HEK293 (cell line): ENCODE data around the gene AGAP1.

Experiments used
- CTCF ChIA-PET: fragments of 350-600 bp; formaldehyde crosslinking; extraction: SDS; loops from one replicate; lab custom pipeline; 2021; ENCODE audit warnings: antibody characterized with exemption; lab: Yijun Ruan, JAX
- POLR2A ChIA-PET: fragments of 300-600 bp; formaldehyde crosslinking; extraction: SDS; loops from one replicate; lab custom pipeline; 2020; ENCODE audit warnings: antibody characterized with exemption, inconsistent platforms; lab: Yijun Ruan, JAX
- H3K27ac ChIP-seq: fragments of 200-500 bp; sonication (Bioruptor generic); 2 replicates; pipeline ENCODE4 v1.5.1; 2014; ENCODE audit warnings: low read depth, low read length, control low read depth, inconsistent platforms; ENCODE audit errors: extremely low read depth
- H3K36me3 ChIP-seq, 2 experiments: fragments of 200-500 bp in 1 of 2; sonication (Bioruptor generic) in 1 of 2; 1 replicate in 1 of 2; 2 replicates in 1 of 2; pipeline ENCODE4 v1.5.1; 2014 to 2017; ENCODE audit warnings: inconsistent platforms in 2 of 2, low read length in 2 of 2; ENCODE audit not compliant: control insufficient read depth in 2 of 2, insufficient read depth in 1 of 2
- H3K4me1 ChIP-seq: fragments of 200-500 bp; sonication (Bioruptor generic); 2 replicates; pipeline ENCODE4 v1.5.1; 2014; ENCODE audit warnings: mild to moderate bottlenecking, low read length, inconsistent platforms; ENCODE audit not compliant: control insufficient read depth, insufficient read depth
- H3K4me3 ChIP-seq: 2 replicates; pipeline ENCODE4 v1.5.1; 2011; ENCODE audit warnings: low read depth, mild to moderate bottlenecking, control low read depth, low read length, moderate library complexity
- H3K9me3 ChIP-seq: fragments of 200-500 bp; sonication (Bioruptor generic); 2 replicates; pipeline ENCODE4 v1.5.1; 2014; ENCODE audit warnings: low read depth, low read length, inconsistent platforms; ENCODE audit not compliant: control insufficient read depth, insufficient read depth
- HOXA7 ChIP-seq: sonication (generic); formaldehyde crosslinking; IDR thresholded peaks from 2 replicates; pipeline ENCODE4 v1.8.1; 2022; ENCODE audit warnings: missing genetic modification reagents, borderline replicate concordance
- OSR2 ChIP-seq: fragments of 450-650 bp; formaldehyde crosslinking; IDR thresholded peaks from 2 replicates; pipeline ENCODE4 v1.5.1; 2016; ENCODE audit warnings: missing biosample characterization, missing genetic modification characterization
- RBAK ChIP-seq: fragments of 450-650 bp; formaldehyde crosslinking; IDR thresholded peaks from 2 replicates; pipeline ENCODE4 v1.5.1; 2016; ENCODE audit warnings: missing biosample characterization, missing genetic modification characterization
- YY1 ChIP-seq: fragments of 450-650 bp; formaldehyde crosslinking; IDR thresholded peaks from 2 replicates; pipeline ENCODE4 v1.5.1; 2018; ENCODE audit warnings: missing biosample characterization, missing genetic modification characterization
- ZBTB17 ChIP-seq: fragments of 450-650 bp; formaldehyde crosslinking; IDR thresholded peaks from 2 replicates; pipeline ENCODE4 v1.5.1; 2016; ENCODE audit warnings: missing biosample characterization, missing genetic modification characterization
- ZBTB8A ChIP-seq: fragments of 450-650 bp; formaldehyde crosslinking; IDR thresholded peaks from 2 replicates; pipeline ENCODE4 v1.5.1; 2016; ENCODE audit warnings: missing biosample characterization, missing genetic modification characterization
- ZNF157 ChIP-seq: fragments of 450-650 bp; formaldehyde crosslinking; IDR thresholded peaks from 2 replicates; pipeline ENCODE4 v1.5.1; 2016; ENCODE audit warnings: missing biosample characterization, missing genetic modification characterization
- ZNF19 ChIP-seq: fragments of 450-650 bp; formaldehyde crosslinking; IDR thresholded peaks from 2 replicates; pipeline ENCODE4; 2016; ENCODE audit warnings: missing biosample characterization, missing genetic modification characterization, low read depth
- ZNF23 ChIP-seq: fragments of 450-650 bp; formaldehyde crosslinking; IDR thresholded peaks from 2 replicates; pipeline ENCODE4 v1.5.1; 2016; ENCODE audit warnings: missing biosample characterization, missing genetic modification characterization, borderline replicate concordance
- ZNF24 ChIP-seq: fragments of 450-650 bp; formaldehyde crosslinking; IDR thresholded peaks from 2 replicates; pipeline ENCODE4 v1.5.1; 2016; ENCODE audit warnings: missing biosample characterization, missing genetic modification characterization
- ZNF292 ChIP-seq: fragments of 450-650 bp; formaldehyde crosslinking; IDR thresholded peaks from 2 replicates; pipeline ENCODE4 v1.5.1; 2016; ENCODE audit warnings: low read depth, missing biosample characterization, missing genetic modification characterization, borderline replicate concordance
- ZNF324 ChIP-seq: fragments of 450-650 bp; formaldehyde crosslinking; IDR thresholded peaks from 2 replicates; pipeline ENCODE4 v1.5.1; 2016; ENCODE audit warnings: missing biosample characterization, missing genetic modification characterization
- ZNF341 ChIP-seq: fragments of 450-650 bp; formaldehyde crosslinking; IDR thresholded peaks from 2 replicates; pipeline ENCODE4; 2016; ENCODE audit warnings: low read depth, missing biosample characterization, missing genetic modification characterization
- ZNF37A ChIP-seq: fragments of 450-650 bp; IDR thresholded peaks from 2 replicates; pipeline ENCODE4 v1.5.1; 2018; ENCODE audit warnings: missing biosample characterization, missing genetic modification characterization
- ZNF404 ChIP-seq: fragments of 450-650 bp; formaldehyde crosslinking; IDR thresholded peaks from 2 replicates; pipeline ENCODE4 v1.5.1; 2017; ENCODE audit warnings: missing biosample characterization, missing genetic modification characterization
- ZNF518A ChIP-seq: fragments of 450-650 bp; formaldehyde crosslinking; conservative IDR thresholded peaks from 2 replicates; pipeline ENCODE4 v1.5.1; 2016; ENCODE audit warnings: low read depth, missing biosample characterization, missing genetic modification characterization
- ZNF530 ChIP-seq: fragments of 450-650 bp; formaldehyde crosslinking; IDR thresholded peaks from 2 replicates; pipeline ENCODE4 v1.5.1; 2016; ENCODE audit warnings: low read depth, missing biosample characterization, missing genetic modification characterization
- ZNF677 ChIP-seq: fragments of 450-650 bp; IDR thresholded peaks from 2 replicates; pipeline ENCODE4 v1.5.0; 2018; ENCODE audit warnings: missing biosample characterization, mild to moderate bottlenecking, missing genetic modification characterization, moderate library complexity
- TF ChIP-seq, protein P1 (sequence below): fragments of 450-650 bp; formaldehyde crosslinking; IDR thresholded peaks from 2 replicates; pipeline ENCODE4 v1.5.1; 2016; ENCODE audit warnings: missing biosample characterization, missing genetic modification characterization
- TF ChIP-seq, protein P2 (sequence below): fragments of 450-650 bp; formaldehyde crosslinking; IDR thresholded peaks from 2 replicates; pipeline ENCODE4 v1.5.1; 2017; ENCODE audit warnings: missing biosample characterization, missing genetic modification characterization
- TF ChIP-seq, protein P3 (sequence below): fragments of 450-650 bp; formaldehyde crosslinking; IDR thresholded peaks from 2 replicates; pipeline ENCODE4 v1.5.1; 2017; ENCODE audit warnings: missing biosample characterization, missing genetic modification characterization
- TF ChIP-seq, protein P4 (sequence below): fragments of 450-650 bp; formaldehyde crosslinking; conservative IDR thresholded peaks from 2 replicates; pipeline ENCODE4 v1.5.1; 2016; ENCODE audit warnings: low read depth, missing biosample characterization, missing genetic modification characterization

AGAP1 gene

DNA sequence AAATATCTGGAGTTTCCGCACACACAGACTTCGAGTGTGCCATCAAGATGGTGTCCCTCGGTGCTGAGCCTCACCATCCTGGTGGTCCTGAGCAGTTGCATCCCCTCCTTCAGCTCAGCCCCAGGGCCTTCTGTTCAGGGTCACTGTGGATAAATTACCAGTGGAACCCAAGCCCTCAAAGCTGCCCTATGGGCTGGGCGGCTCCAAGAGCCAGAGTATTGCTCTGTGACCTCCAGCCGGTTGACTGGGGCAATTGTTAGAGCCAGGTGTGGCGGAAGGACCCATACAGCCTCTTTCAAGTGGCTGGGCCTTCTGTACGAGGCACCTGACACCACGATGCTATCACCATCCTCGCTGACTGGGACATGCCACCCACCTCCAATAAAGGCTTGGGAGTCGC is 458.9 kb downstream of the AGAP1 start:
- ChIA-PET POLR2A (no interaction called here), CTCF (interaction anchor here (0.6 to 1.6 kb wide), 2 partner anchors 173 to 228 kb away, joined by 3 read pairs; no protein-coding TSS in a partner anchor)
- Histone ChIP-seq H3K9me3 (no peaks in the 10 kb centered on the region), H3K4me3 (no peak overlapping the region), H3K36me3 (no peaks in the 10 kb centered on the region), H3K4me1 (peaks cover 6% of the 10 kb centered on the region; the same call in 1 of the 2 replicates), H3K27ac (no peak overlapping the region)
- TF ChIP-seq ZNF324 (tag by site-specific recombination) = no peak
- TF ChIP-seq RBAK (tag by site-specific recombination) = no peak
- TF ChIP-seq, protein P1, sequence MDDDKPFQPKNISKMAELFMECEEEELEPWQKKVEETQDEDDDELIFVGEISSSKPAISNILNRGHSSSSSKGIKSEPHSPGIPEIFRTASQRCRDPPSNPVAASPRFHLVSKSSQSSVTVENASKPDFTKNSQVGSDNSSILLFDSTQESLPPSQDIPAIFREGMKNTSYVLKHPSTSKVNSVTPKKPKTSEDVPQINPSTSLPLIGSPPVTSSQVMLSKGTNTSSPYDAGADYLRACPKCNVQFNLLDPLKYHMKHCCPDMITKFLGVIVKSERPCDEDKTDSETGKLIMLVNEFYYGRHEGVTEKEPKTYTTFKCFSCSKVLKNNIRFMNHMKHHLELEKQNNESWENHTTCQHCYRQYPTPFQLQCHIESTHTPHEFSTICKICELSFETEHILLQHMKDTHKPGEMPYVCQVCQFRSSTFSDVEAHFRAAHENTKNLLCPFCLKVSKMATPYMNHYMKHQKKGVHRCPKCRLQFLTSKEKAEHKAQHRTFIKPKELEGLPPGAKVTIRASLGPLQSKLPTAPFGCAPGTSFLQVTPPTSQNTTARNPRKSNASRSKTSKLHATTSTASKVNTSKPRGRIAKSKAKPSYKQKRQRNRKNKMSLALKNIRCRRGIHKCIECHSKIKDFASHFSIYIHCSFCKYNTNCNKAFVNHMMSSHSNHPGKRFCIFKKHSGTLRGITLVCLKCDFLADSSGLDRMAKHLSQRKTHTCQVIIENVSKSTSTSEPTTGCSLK (tag by site-specific recombination) = no peak
- no peak for TF ChIP-seq ZNF19 (tag by site-specific recombination)
- no peak for TF ChIP-seq ZNF341
- TF ChIP-seq ZNF23 = no peak
- no peak for TF ChIP-seq ZNF37A (tag by site-specific recombination)
- TF ChIP-seq, protein P2, sequence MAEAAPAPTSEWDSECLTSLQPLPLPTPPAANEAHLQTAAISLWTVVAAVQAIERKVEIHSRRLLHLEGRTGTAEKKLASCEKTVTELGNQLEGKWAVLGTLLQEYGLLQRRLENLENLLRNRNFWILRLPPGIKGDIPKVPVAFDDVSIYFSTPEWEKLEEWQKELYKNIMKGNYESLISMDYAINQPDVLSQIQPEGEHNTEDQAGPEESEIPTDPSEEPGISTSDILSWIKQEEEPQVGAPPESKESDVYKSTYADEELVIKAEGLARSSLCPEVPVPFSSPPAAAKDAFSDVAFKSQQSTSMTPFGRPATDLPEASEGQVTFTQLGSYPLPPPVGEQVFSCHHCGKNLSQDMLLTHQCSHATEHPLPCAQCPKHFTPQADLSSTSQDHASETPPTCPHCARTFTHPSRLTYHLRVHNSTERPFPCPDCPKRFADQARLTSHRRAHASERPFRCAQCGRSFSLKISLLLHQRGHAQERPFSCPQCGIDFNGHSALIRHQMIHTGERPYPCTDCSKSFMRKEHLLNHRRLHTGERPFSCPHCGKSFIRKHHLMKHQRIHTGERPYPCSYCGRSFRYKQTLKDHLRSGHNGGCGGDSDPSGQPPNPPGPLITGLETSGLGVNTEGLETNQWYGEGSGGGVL (tag by site-specific recombination) = no peak
- no peak for TF ChIP-seq ZBTB17 (tag by site-specific recombination)

DNA sequence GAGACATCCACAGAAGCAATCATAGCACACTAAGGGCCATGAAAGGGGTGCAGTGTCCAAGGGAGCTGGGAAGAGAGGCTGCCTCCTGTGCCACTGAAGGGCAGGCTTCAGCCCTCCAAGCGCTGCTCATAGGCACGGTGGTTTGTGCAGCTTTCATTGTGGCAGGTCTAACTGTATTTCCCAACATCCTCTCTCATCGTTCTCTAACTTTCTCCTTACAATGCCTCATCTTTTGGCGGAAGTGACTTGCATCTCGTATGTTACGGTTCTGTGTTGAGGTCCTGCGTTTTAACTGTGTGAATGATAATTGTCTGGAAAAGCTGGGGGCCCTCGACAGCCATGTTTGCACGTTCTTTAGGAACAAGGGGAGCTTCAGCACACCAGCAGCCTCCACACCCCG is 460.4 kb downstream of the AGAP1 start:
- CTCF ChIA-PET = no interaction called here
- no peaks in the 10 kb centered on the region for H3K9me3 ChIP-seq
- no peaks in the 10 kb centered on the region for H3K36me3 ChIP-seq
- no peak overlapping the region for H3K27ac ChIP-seq
- peaks cover 6% of the 10 kb centered on the region; the same call in 1 of the 2 replicates for H3K4me1 ChIP-seq
- POLR2A ChIA-PET = no interaction called here
- H3K4me3 ChIP-seq = no peak overlapping the region
- TF ChIP-seq ZNF518A (tag by site-specific recombination) = no peak
- TF ChIP-seq, protein P3, sequence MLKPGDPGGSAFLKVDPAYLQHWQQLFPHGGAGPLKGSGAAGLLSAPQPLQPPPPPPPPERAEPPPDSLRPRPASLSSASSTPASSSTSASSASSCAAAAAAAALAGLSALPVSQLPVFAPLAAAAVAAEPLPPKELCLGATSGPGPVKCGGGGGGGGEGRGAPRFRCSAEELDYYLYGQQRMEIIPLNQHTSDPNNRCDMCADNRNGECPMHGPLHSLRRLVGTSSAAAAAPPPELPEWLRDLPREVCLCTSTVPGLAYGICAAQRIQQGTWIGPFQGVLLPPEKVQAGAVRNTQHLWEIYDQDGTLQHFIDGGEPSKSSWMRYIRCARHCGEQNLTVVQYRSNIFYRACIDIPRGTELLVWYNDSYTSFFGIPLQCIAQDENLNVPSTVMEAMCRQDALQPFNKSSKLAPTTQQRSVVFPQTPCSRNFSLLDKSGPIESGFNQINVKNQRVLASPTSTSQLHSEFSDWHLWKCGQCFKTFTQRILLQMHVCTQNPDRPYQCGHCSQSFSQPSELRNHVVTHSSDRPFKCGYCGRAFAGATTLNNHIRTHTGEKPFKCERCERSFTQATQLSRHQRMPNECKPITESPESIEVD (tag by site-specific recombination) = no peak
- TF ChIP-seq HOXA7 (CRISPR knock-in tag) = no peak
- TF ChIP-seq ZNF157 = no peak
- TF ChIP-seq ZNF677 (tag by site-specific recombination) = no peak
- TF ChIP-seq ZNF530 (tag by site-specific recombination) = no peak
- TF ChIP-seq ZNF404 (tag by site-specific recombination) = no peak
- TF ChIP-seq ZBTB8A (tag by site-specific recombination) = no peak
- TF ChIP-seq, protein P4, sequence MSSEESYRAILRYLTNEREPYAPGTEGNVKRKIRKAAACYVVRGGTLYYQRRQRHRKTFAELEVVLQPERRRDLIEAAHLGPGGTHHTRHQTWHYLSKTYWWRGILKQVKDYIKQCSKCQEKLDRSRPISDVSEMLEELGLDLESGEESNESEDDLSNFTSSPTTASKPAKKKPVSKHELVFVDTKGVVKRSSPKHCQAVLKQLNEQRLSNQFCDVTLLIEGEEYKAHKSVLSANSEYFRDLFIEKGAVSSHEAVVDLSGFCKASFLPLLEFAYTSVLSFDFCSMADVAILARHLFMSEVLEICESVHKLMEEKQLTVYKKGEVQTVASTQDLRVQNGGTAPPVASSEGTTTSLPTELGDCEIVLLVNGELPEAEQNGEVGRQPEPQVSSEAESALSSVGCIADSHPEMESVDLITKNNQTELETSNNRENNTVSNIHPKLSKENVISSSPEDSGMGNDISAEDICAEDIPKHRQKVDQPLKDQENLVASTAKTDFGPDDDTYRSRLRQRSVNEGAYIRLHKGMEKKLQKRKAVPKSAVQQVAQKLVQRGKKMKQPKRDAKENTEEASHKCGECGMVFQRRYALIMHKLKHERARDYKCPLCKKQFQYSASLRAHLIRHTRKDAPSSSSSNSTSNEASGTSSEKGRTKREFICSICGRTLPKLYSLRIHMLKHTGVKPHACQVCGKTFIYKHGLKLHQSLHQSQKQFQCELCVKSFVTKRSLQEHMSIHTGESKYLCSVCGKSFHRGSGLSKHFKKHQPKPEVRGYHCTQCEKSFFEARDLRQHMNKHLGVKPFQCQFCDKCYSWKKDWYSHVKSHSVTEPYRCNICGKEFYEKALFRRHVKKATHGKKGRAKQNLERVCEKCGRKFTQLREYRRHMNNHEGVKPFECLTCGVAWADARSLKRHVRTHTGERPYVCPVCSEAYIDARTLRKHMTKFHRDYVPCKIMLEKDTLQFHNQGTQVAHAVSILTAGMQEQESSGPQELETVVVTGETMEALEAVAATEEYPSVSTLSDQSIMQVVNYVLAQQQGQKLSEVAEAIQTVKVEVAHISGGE = no peak
- TF ChIP-seq OSR2 (tag by site-specific recombination) = no peak
- no peak for TF ChIP-seq ZNF292 (tag by site-specific recombination)
- no peak for TF ChIP-seq YY1 (tag by site-specific recombination)
- no peak for TF ChIP-seq ZNF24 (tag by site-specific recombination)
